Stimulated activated CD4-positive, alpha-beta T cell treated with anti-CD3 and anti-CD28 coated beads, Interleukin-2, amount 100 ng/mL, for 4 hours (primary cell): ENCODE data around the gene NR3C1.

ENCODE experiments used
- DNase-seq: peaks from one replicate; pipeline ENCODE4 v3.0.0-alpha.2; 2020; ENCODE audit warnings: low read depth

Gene NR3C1

GRCh38 chr5:143261748-143262392, 141.6 kb downstream of the NR3C1 start:
- no peak for DNase-seq

- no peak for DNase-seq
These were observed 144.3 kb downstream of the NR3C1 start for GRCh38 chr5:143259254-143259605.

- no peak for DNase-seq
These were observed 144.8 kb downstream of the NR3C1 start for GRCh38 chr5:143258559-143259253.

- DNase-seq, result no peak
These were observed 148.7 kb downstream of the NR3C1 start for GRCh38 chr5:143254819-143255218.

GRCh38 chr5:143251946-143252345, 151.5 kb downstream of the NR3C1 start:
- DNase-seq, result no peak

GRCh38 chr5:143251190-143251589, 152.3 kb downstream of the NR3C1 start:
- DNase-seq, result no peak

GRCh38 chr5:143249851-143250250, 153.6 kb downstream of the NR3C1 start:
- no peak for DNase-seq

GRCh38 chr5:143248822-143249579, 154.5 kb downstream of the NR3C1 start:
- DNase-seq, result no peak

GRCh38 chr5:143248391-143248790, 155.1 kb downstream of the NR3C1 start:
- DNase-seq, result no peak

- DNase-seq, result no peak
These were observed 156.2 kb downstream of the NR3C1 start for GRCh38 chr5:143247134-143247815.

- no peak for DNase-seq
These were observed 157.4 kb downstream of the NR3C1 start for GRCh38 chr5:143245929-143246561.

GRCh38 chr5:143244990-143245389, 158.5 kb downstream of the NR3C1 start:
- no peak for DNase-seq

GRCh38 chr5:143244000-143244736, 159.3 kb downstream of the NR3C1 start:
- no peak for DNase-seq

GRCh38 chr5:143243103-143243502, 160.4 kb downstream of the NR3C1 start:
- DNase-seq, result no peak

- DNase-seq, result no peak
These were observed 161.6 kb downstream of the NR3C1 start for GRCh38 chr5:143241892-143242291.

- no peak for DNase-seq
These were observed 163.5 kb downstream of the NR3C1 start for GRCh38 chr5:143239882-143240518.

- no peak for DNase-seq
These were observed 164.9 kb downstream of the NR3C1 start for GRCh38 chr5:143238620-143239019.

GRCh38 chr5:143237664-143238063, 165.8 kb downstream of the NR3C1 start:
- no peak for DNase-seq

- DNase-seq, result no peak
These were observed 166.8 kb downstream of the NR3C1 start for GRCh38 chr5:143236682-143237081.

- DNase-seq, result no peak
These were observed 168.1 kb downstream of the NR3C1 start for GRCh38 chr5:143235423-143235822.
